DOHH2 (cell line): ENCODE measurements around the gene RASA3.

Source experiments
- H3F3A ChIP-seq: fragments of 200-600 bp; sonication (generic), shearing (Covaris generic); 2 replicates; pipeline ENCODE4 v1.6.0; 2016; ENCODE audit warnings: antibody characterized with exemption, mild to moderate bottlenecking; ENCODE audit not compliant: control insufficient read depth, insufficient read depth
- H3K27ac ChIP-seq: fragments of 200-600 bp; sonication (generic); 2 replicates; pipeline ENCODE4 v1.5.1; 2014; ENCODE audit warnings: low read depth, mild to moderate bottlenecking, low read length, moderate library complexity
- H3K27me3 ChIP-seq: fragments of 200-600 bp; sonication (generic); 2 replicates; pipeline ENCODE4 v1.6.1; 2014; ENCODE audit warnings: mild to moderate bottlenecking, low read length, mixed read lengths; ENCODE audit not compliant: control insufficient read depth
- H3K36me3 ChIP-seq: fragments of 200-600 bp; sonication (generic); 2 replicates; pipeline ENCODE4 v1.6.1; 2014; ENCODE audit warnings: mild to moderate bottlenecking, low read length, moderate library complexity, mixed read lengths; ENCODE audit not compliant: control insufficient read depth
- H3K4me1 ChIP-seq: fragments of 200-600 bp; sonication (generic); 2 replicates; pipeline ENCODE4 v1.6.1; 2014; ENCODE audit warnings: mild to moderate bottlenecking, low read length, mixed read lengths; ENCODE audit not compliant: control insufficient read depth
- H3K4me2 ChIP-seq: fragments of 200-600 bp; sonication (generic); 2 replicates; pipeline ENCODE4 v1.6.0; 2014; ENCODE audit warnings: mild to moderate bottlenecking, low read length, moderate library complexity
- H3K4me3 ChIP-seq: fragments of 200-600 bp; sonication (generic); 2 replicates; pipeline ENCODE4 v1.5.1; 2014; ENCODE audit warnings: mild to moderate bottlenecking, low read length, mixed read lengths
- H3K79me2 ChIP-seq: fragments of 200-600 bp; sonication (generic); 2 replicates; pipeline ENCODE4 v1.6.1; 2014; ENCODE audit warnings: mild to moderate bottlenecking, low read length, mixed read lengths; ENCODE audit not compliant: control insufficient read depth
- H3K9me2 ChIP-seq: fragments of 200-600 bp; sonication (generic); replicated peaks from 2 replicates; pipeline ENCODE4 v1.6.1; 2014; ENCODE audit warnings: mild to moderate bottlenecking, low read length, mixed read lengths; ENCODE audit not compliant: control insufficient read depth
- H3K9me3 ChIP-seq: fragments of 200-600 bp; sonication (generic); 2 replicates; pipeline ENCODE4 v1.6.1; 2014; ENCODE audit warnings: antibody characterized with exemption, low read length, mixed read lengths; ENCODE audit not compliant: control insufficient read depth, insufficient read depth
- H4K20me1 ChIP-seq: fragments of 200-600 bp; sonication (generic); 2 replicates; pipeline ENCODE4 v1.6.0; 2014; ENCODE audit warnings: low read depth, mild to moderate bottlenecking, antibody characterized with exemption, low read length, moderate library complexity; ENCODE audit not compliant: control insufficient read depth, insufficient read depth
- EZH2phosphoT487 ChIP-seq: fragments of 200-600 bp; sonication (generic); IDR thresholded peaks from 2 replicates; pipeline ENCODE4 v1.6.1; 2017; ENCODE audit warnings: borderline replicate concordance, mild to moderate bottlenecking, antibody characterized with exemption, low read length, moderate library complexity, mixed read lengths
- TF ChIP-seq, protein P1 (sequence below): fragments of 200-600 bp; sonication (generic); IDR thresholded peaks from one replicate; pipeline ENCODE4 v1.5.1; 2014; ENCODE audit warnings: antibody characterized with exemption, mild to moderate bottlenecking, low read depth, low read length; ENCODE audit not compliant: poor library complexity, severe bottlenecking

The RASA3 gene

DNA sequence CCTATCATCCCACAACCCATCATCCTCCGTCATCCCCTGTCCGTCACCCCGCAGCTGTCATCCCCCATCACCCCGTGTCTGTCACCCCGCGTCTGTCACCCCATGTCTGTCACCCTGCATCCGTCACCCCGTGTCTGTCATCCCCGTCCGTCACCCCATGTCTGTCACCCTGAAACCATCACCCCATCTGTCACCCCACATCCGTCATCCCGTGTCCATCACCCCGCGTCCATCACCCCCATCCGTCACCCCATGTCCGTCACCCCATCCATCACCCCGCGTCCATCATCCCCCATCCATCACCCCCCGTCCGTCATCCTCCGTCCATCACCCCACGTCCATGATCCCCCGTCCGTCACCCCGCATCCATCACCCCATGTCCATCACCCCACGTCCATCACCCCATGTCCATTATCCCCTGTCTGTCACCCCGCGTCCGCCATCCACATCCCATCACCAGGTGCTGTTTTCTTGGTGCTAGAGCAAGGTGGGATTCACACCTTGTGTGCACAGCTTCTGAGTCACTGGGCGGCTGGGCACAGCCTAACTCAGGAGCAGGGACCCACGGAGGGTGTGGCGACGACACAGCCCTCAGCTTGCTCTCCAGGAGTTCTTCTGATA, 24.2 kb downstream of the RASA3 start:
- Histone ChIP-seq H3K27ac (no peak overlapping the region), H3K4me2 (no peak overlapping the region), H3K9me3 (peaks cover 9% of the 10 kb centered on the region), H3K36me3 (no peaks in the 10 kb centered on the region), H3K79me2 (no peaks in the 10 kb centered on the region), H3F3A (no peaks in the 10 kb centered on the region), H3K9me2 (no peaks in the 10 kb centered on the region), H4K20me1 (no peaks in the 10 kb centered on the region), H3K4me3 (no peak overlapping the region), H3K4me1 (no peaks in the 10 kb centered on the region), H3K27me3 (no peaks in the 10 kb centered on the region)
- TF ChIP-seq, protein P1, sequence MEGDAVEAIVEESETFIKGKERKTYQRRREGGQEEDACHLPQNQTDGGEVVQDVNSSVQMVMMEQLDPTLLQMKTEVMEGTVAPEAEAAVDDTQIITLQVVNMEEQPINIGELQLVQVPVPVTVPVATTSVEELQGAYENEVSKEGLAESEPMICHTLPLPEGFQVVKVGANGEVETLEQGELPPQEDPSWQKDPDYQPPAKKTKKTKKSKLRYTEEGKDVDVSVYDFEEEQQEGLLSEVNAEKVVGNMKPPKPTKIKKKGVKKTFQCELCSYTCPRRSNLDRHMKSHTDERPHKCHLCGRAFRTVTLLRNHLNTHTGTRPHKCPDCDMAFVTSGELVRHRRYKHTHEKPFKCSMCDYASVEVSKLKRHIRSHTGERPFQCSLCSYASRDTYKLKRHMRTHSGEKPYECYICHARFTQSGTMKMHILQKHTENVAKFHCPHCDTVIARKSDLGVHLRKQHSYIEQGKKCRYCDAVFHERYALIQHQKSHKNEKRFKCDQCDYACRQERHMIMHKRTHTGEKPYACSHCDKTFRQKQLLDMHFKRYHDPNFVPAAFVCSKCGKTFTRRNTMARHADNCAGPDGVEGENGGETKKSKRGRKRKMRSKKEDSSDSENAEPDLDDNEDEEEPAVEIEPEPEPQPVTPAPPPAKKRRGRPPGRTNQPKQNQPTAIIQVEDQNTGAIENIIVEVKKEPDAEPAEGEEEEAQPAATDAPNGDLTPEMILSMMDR: no peak
- no peak for TF ChIP-seq EZH2phosphoT487

DNA sequence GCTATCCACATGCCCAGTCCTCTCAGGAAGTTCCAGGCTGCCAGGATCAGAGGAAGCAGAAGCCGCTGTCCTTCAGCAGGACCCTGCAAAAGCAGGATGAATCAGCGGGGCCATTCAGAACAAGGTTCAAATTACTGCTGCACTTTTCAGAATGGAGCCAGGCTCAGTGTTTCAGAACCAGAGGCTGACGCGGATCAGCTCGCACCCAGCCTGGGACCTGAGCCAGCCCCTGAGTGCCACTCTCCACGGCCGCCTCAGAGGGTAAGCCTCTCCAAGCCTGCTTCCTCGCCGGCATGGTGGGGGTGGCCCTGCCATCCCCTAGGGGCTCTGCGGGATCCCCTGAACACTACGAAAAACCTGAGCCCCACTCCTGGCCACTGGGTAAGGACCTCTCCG, 24.7 kb downstream of the RASA3 start:
- H3K36me3 ChIP-seq: no peaks in the 10 kb centered on the region
- no peak overlapping the region for H3K4me2 ChIP-seq
- no peaks in the 10 kb centered on the region for H3F3A ChIP-seq
- TF ChIP-seq, protein P1: no peak
- TF ChIP-seq EZH2phosphoT487: no peak
- no peaks in the 10 kb centered on the region for H3K9me2 ChIP-seq
- H3K27me3 ChIP-seq: no peaks in the 10 kb centered on the region
- H3K4me1 ChIP-seq: no peaks in the 10 kb centered on the region
- H3K4me3 ChIP-seq: no peak overlapping the region
- no peaks in the 10 kb centered on the region for H4K20me1 ChIP-seq
- H3K9me3 ChIP-seq: peaks cover 15% of the 10 kb centered on the region
- H3K27ac ChIP-seq: no peak overlapping the region
- H3K79me2 ChIP-seq: no peaks in the 10 kb centered on the region

DNA sequence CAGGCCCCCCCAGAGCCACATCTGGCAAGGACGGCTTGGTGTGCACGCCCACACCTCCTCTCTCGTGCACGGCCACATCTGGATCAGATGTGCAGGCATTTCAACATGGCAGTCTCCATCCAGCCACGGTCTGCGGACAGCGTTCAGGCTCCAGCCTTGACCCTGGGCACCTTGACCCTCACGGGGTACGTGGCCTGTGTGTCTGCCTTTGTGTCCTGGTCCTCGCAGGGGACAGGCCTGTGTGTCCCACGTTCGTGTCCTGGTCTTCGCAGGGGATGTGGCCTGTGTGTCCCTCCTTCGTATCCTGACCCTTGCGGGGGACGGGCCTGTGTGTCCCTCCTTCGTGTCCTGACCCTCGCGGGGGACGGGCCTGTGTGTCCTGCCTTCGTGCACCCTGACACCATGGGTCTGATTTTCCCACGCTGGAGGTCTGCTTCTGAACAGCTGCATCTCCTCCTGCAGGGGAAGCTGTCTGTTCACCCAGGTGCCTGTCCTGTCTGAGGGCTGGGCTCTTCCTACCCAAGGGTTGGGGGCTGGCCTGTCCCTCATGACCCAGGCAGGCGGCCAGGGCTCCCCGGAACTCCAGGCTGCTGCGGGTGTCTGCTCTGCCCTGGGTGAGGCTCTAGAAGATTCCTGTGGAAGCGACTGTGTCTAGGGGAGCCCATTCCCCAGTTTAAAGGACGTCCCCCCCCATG, 25.3 kb downstream of the RASA3 start:
- H3K79me2 ChIP-seq: no peaks in the 10 kb centered on the region
- H3K36me3 ChIP-seq: no peaks in the 10 kb centered on the region
- TF ChIP-seq, protein P1: no peak
- no peak for TF ChIP-seq EZH2phosphoT487
- H3K27ac ChIP-seq: no peak overlapping the region
- no peaks in the 10 kb centered on the region for H3K9me2 ChIP-seq
- H3F3A ChIP-seq: no peaks in the 10 kb centered on the region
- no peak overlapping the region for H3K4me3 ChIP-seq
- no peak overlapping the region for H3K4me2 ChIP-seq
- no peaks in the 10 kb centered on the region for H3K27me3 ChIP-seq
- H4K20me1 ChIP-seq: no peaks in the 10 kb centered on the region
- H3K4me1 ChIP-seq: no peaks in the 10 kb centered on the region
- peaks cover 18% of the 10 kb centered on the region for H3K9me3 ChIP-seq
